ENCODE results near the gene CCL22. TPM values are rescaled to one million over a fixed set of nuclear protein-coding genes. Genes with fewer than 3 reads are reported as not detected.
"Not testable (repeated sequence)": the region's sequence is repeated elsewhere in the genome, so short reads cannot be mapped to it uniquely, and the experiment has no call there.

CCL22 gene
- total and polyA plus RNA-seq, 2 donors (not counting 1 experiment from before 2014, with no cell fraction given): not detected

GRCh38 chr16:57372372-57373116, 14.0 kb downstream of the CCL22 start, which contains the start of gene CX3CL1:
TSS of gene CX3CL1 (plus strand) at chr16:57372490. CDS start at chr16:57372569, 79 bp downstream.
- H4K20me1 ChIP-seq (ENCODE audit: control insufficient read depth, extremely low read depth, insufficient read depth, low read length): no peaks in the 10 kb centered on the region
- no peak for TF ChIP-seq EZH2 (IDR thresholded peaks at IDR 0.05; ENCODE audit: low read length, missing control alignments)
- TF ChIP-seq, protein P1, sequence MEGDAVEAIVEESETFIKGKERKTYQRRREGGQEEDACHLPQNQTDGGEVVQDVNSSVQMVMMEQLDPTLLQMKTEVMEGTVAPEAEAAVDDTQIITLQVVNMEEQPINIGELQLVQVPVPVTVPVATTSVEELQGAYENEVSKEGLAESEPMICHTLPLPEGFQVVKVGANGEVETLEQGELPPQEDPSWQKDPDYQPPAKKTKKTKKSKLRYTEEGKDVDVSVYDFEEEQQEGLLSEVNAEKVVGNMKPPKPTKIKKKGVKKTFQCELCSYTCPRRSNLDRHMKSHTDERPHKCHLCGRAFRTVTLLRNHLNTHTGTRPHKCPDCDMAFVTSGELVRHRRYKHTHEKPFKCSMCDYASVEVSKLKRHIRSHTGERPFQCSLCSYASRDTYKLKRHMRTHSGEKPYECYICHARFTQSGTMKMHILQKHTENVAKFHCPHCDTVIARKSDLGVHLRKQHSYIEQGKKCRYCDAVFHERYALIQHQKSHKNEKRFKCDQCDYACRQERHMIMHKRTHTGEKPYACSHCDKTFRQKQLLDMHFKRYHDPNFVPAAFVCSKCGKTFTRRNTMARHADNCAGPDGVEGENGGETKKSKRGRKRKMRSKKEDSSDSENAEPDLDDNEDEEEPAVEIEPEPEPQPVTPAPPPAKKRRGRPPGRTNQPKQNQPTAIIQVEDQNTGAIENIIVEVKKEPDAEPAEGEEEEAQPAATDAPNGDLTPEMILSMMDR (conservative IDR thresholded peaks at IDR 0.05 in 1 of 2, IDR thresholded peaks at IDR 0.05 in 1 of 2; ENCODE audit: low read depth in 1 of 2, low read length in 2 of 2): no peak
- H2AFZ ChIP-seq (ENCODE audit: low read length): no peak within 1 kb of the TSS
- no peaks in the 10 kb centered on the region for H3K9me3 ChIP-seq (ENCODE audit: control insufficient read depth, insufficient read depth, low read depth, low read length)
- peak within 1 kb of the TSS in 1 of 4 experiments; percentile 27 for H3K4me3 ChIP-seq (replicated peaks in 1 of 4; ENCODE audit: control extremely low read depth in 1 of 4, insufficient read depth in 1 of 4, low read depth in 3 of 4, low read length in 4 of 4)
- no peaks in the 10 kb centered on the region for H3K79me2 ChIP-seq (ENCODE audit: control insufficient read depth, insufficient read depth, low read length)
- H3K27ac ChIP-seq (ENCODE audit: insufficient read depth, low read length): no peak within 1 kb of the TSS
- no peaks in the 10 kb centered on the region for H3K36me3 ChIP-seq (ENCODE audit: control insufficient read depth, insufficient read depth, low read length)
- H3K4me2 ChIP-seq (ENCODE audit: extremely low read depth, insufficient read depth, low read length): peak within 1 kb of the TSS; percentile 64
- peaks cover 14% of the 10 kb centered on the region for H3K27me3 ChIP-seq (ENCODE audit: control insufficient read depth, insufficient read depth, low read length)
- H3K4me1 ChIP-seq (ENCODE audit: control insufficient read depth, extremely low read depth, insufficient read depth, low read length): no peaks in the 10 kb centered on the region
- no peak within 1 kb of the TSS for H3K9ac ChIP-seq (ENCODE audit: insufficient read depth, low read length)
- peak in 1 of 2 donors; percentile 75 for DNase-seq (ENCODE audit: low read depth in 2 of 2)

DNA sequence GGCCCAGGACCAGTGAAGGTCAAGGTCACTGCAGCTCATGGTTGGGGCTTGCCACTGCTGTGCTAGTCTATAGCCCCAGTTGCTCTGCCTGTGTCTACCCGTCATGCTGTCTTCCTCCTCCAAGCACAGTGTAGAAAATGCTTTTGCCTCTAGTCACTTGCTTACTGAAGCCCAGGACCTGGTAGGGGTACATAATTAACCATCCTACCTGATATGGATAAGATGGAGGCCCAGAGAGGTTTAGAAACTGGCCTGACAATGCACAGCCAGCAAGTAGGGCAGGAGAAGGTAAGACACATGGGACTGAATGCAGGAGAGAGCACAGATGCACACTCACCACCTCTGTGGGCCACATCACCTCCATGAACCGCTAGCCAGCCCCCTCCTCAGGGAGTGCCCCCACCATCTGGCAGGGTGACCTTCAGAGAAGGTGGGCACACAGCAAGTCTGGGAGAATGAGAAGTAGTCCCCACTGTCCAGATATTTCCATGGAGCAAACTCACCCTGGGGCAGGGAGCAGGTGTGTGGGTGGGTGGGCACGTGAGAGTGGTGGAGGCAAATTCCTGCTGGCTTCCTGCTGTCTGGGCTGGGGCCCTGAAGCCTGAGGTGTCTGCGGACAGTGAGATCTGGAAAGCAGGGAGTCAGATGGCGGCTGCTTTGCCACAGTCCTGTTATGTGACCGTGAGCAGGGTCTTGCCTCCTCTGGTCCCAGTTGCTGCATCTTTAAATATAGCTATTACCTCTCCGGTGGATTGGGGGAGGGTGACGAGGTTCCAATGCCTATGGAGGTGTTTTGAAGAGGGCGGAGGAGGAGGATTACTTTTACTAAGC, 14.7 kb downstream of the CCL22 start:
- H4K20me1 ChIP-seq (ENCODE audit: control insufficient read depth, extremely low read depth, insufficient read depth, low read length): no peaks in the 10 kb centered on the region
- peaks cover 14% of the 10 kb centered on the region for H3K27me3 ChIP-seq (ENCODE audit: control insufficient read depth, insufficient read depth, low read length)
- no peak overlapping the region for H3K9ac ChIP-seq (ENCODE audit: insufficient read depth, low read length)
- no peak overlapping the region for H3K27ac ChIP-seq (ENCODE audit: insufficient read depth, low read length)
- no peaks in the 10 kb centered on the region for H3K79me2 ChIP-seq (ENCODE audit: control insufficient read depth, insufficient read depth, low read length)
- no peaks in the 10 kb centered on the region for H3K36me3 ChIP-seq (ENCODE audit: control insufficient read depth, insufficient read depth, low read length)
- DNase-seq (ENCODE audit: low read depth in 2 of 2): peak in 1 of 2 donors; percentile 37
- H2AFZ ChIP-seq (ENCODE audit: low read length): no peak overlapping the region
- TF ChIP-seq EZH2 (IDR thresholded peaks at IDR 0.05; ENCODE audit: low read length, missing control alignments): no peak
- TF ChIP-seq, protein P1 (conservative IDR thresholded peaks at IDR 0.05 in 1 of 2, IDR thresholded peaks at IDR 0.05 in 1 of 2; ENCODE audit: low read depth in 1 of 2, low read length in 2 of 2): no peak
- no peaks in the 10 kb centered on the region for H3K9me3 ChIP-seq (ENCODE audit: control insufficient read depth, insufficient read depth, low read depth, low read length)
- no peak overlapping the region for H3K4me3 ChIP-seq (replicated peaks in 1 of 4; ENCODE audit: control extremely low read depth in 1 of 4, insufficient read depth in 1 of 4, low read depth in 3 of 4, low read length in 4 of 4)
- no peaks in the 10 kb centered on the region for H3K4me1 ChIP-seq (ENCODE audit: control insufficient read depth, extremely low read depth, insufficient read depth, low read length)
- no peak overlapping the region for H3K4me2 ChIP-seq (ENCODE audit: extremely low read depth, insufficient read depth, low read length)

DNA sequence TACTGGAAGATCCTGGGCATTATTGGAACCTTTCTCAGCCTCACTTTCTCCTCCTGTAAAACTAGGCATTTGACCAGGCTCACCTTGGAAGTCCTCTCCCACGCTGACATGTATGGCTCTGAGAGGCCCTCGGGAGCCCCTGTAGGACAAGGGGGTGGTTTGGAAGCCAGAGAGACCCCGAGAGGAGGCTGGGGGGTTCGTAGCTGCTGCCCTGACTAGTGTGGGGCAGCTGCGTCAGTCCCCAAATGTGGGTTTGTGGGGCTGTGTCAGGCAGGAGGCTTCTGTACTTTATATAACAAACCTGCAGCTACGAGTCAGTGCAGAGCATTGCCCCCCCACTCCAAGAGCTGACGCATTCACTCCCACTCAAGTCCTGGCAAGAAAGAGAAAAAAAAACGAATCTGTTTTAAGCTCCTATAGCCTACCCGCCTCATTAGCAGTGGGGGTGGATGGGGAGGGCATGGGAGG, 15.5 kb downstream of the CCL22 start:
- no peak overlapping the region for H3K27ac ChIP-seq (ENCODE audit: insufficient read depth, low read length)
- DNase-seq (ENCODE audit: low read depth in 2 of 2): peak in 1 of 2 donors; percentile 85
- H3K9me3 ChIP-seq (ENCODE audit: control insufficient read depth, insufficient read depth, low read depth, low read length): no peaks in the 10 kb centered on the region
- H3K27me3 ChIP-seq (ENCODE audit: control insufficient read depth, insufficient read depth, low read length): peaks cover 14% of the 10 kb centered on the region
- H3K4me1 ChIP-seq (ENCODE audit: control insufficient read depth, extremely low read depth, insufficient read depth, low read length): no peaks in the 10 kb centered on the region
- TF ChIP-seq, protein P1 (conservative IDR thresholded peaks at IDR 0.05 in 1 of 2, IDR thresholded peaks at IDR 0.05 in 1 of 2; ENCODE audit: low read depth in 1 of 2, low read length in 2 of 2): no peak
- no peak for TF ChIP-seq EZH2 (IDR thresholded peaks at IDR 0.05; ENCODE audit: low read length, missing control alignments)
- no peaks in the 10 kb centered on the region for H4K20me1 ChIP-seq (ENCODE audit: control insufficient read depth, extremely low read depth, insufficient read depth, low read length)
- H2AFZ ChIP-seq (ENCODE audit: low read length): no peak overlapping the region
- H3K4me2 ChIP-seq (ENCODE audit: extremely low read depth, insufficient read depth, low read length): no peak overlapping the region
- H3K79me2 ChIP-seq (ENCODE audit: control insufficient read depth, insufficient read depth, low read length): no peaks in the 10 kb centered on the region
- H3K36me3 ChIP-seq (ENCODE audit: control insufficient read depth, insufficient read depth, low read length): no peaks in the 10 kb centered on the region
- H3K9ac ChIP-seq (ENCODE audit: insufficient read depth, low read length): no peak overlapping the region
- H3K4me3 ChIP-seq (replicated peaks in 1 of 4; ENCODE audit: control extremely low read depth in 1 of 4, insufficient read depth in 1 of 4, low read depth in 3 of 4, low read length in 4 of 4): no peak overlapping the region

DNA sequence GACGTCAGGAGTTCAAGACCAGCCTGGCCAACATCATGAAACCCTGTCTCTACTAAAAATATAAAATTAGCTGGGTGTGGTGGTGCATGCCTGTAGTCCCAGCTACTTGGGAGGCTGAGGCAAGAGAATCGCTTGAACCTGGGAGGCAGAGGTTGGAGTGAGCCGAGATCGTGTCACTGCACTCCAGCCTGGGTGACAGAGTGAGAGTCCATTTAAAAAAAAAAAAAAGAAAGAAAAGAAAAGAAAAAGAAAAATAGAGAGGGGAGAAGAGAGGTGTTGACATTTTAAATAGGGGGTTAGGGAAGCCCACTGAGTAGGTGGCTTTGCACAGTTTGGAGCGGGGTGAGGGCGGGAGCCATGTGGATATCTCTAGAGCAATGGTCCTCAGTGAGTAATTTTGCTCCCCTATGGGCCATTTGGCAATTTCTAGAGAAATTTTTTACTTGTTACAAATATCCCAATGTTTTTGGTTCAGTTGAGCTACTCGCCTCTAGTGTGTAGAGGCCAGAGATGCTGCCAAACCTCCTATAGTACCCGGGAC, 16.4 kb downstream of the CCL22 start:
- H4K20me1 ChIP-seq (ENCODE audit: control insufficient read depth, extremely low read depth, insufficient read depth, low read length); H3K27ac ChIP-seq (ENCODE audit: insufficient read depth, low read length); H2AFZ ChIP-seq (ENCODE audit: low read length); H3K36me3 ChIP-seq (ENCODE audit: control insufficient read depth, insufficient read depth, low read length); H3K79me2 ChIP-seq (ENCODE audit: control insufficient read depth, insufficient read depth, low read length); H3K4me1 ChIP-seq (ENCODE audit: control insufficient read depth, extremely low read depth, insufficient read depth, low read length); H3K9me3 ChIP-seq (ENCODE audit: control insufficient read depth, insufficient read depth, low read depth, low read length); H3K9ac ChIP-seq (ENCODE audit: insufficient read depth, low read length); H3K4me3 ChIP-seq (replicated peaks in 1 of 4; ENCODE audit: control extremely low read depth in 1 of 4, insufficient read depth in 1 of 4, low read depth in 3 of 4, low read length in 4 of 4); H3K4me2 ChIP-seq (ENCODE audit: extremely low read depth, insufficient read depth, low read length): not testable (repeated sequence)
- H3K27me3 ChIP-seq (ENCODE audit: control insufficient read depth, insufficient read depth, low read length): peaks cover 14% of the 10 kb centered on the region
- DNase-seq (ENCODE audit: low read depth in 2 of 2): peak in 1 of 2 donors; percentile 23
